HCT116 (cell line): ENCODE measurements around the gene ERG. TPM values are rescaled to one million over a fixed set of nuclear protein-coding genes. Genes with fewer than 3 reads are reported as not detected.

Experiments
- ATAC-seq: fragments of 200-7000 bp; cut with Tn5 transposase; 2 replicates; pipeline ENCODE4 v1.9.1; 2020; ENCODE audit warnings: mild to moderate bottlenecking, moderate library complexity
- BruUV-seq: library from RNA; stranded (reverse); fragments of 400-500 nt; replicated peaks from 2 replicates; lab custom pipeline; 2021; lab: Mats Ljungman, UMichigan
- CTCF ChIA-PET: fragments of 300-600 bp; sonication (Branson Sonifier 250); formaldehyde crosslinking; loops from one replicate; lab custom pipeline; 2021; ENCODE audit warnings: antibody characterized with exemption; lab: Charles Lee
- POLR2A ChIA-PET: fragments of 300-600, 350-600 bp; sonication (Branson Sonifier 250); formaldehyde crosslinking; loops from one replicate; lab custom pipeline; 2021; ENCODE audit warnings: antibody characterized with exemption; lab: Charles Lee
- RAD21 ChIA-PET, 2 experiments: fragments of 300-600 bp; sonication (Branson Sonifier 250); formaldehyde crosslinking; loops; one replicate each; lab custom pipeline; 2023; ENCODE audit warnings: low total read pairs in 2 of 2; ENCODE audit not compliant: uncharacterized antibody in 2 of 2, unreplicated experiment in 2 of 2, low non-redundant PET in 1 of 2; lab: Charles Lee
- DNase-seq: peaks from one replicate; pipeline ENCODE4 v3.0.0-alpha.2; 2010; ENCODE audit warnings: low read depth, low spot score
- H2AFZ ChIP-seq: fragments of 200-600 bp; shearing (Covaris generic), sonication (generic); 2 replicates; pipeline ENCODE4 v1.6.1; 2017; ENCODE audit warnings: low read depth, mixed run types, mixed read lengths, antibody characterized with exemption, low read length; ENCODE audit not compliant: poor library complexity, severe bottlenecking
- H3K27ac ChIP-seq: 2 replicates; pipeline ENCODE4 v1.5.1; 2012; ENCODE audit warnings: low read depth, low read length
- H3K27me3 ChIP-seq: fragments of 200-600 bp; sonication (generic); 2 replicates; pipeline ENCODE4 v1.6.1; 2016; ENCODE audit warnings: mixed run types, low read length, mixed read lengths; ENCODE audit not compliant: insufficient read depth
- H3K36me3 ChIP-seq, 2 experiments: fragments of 200-500 bp in 1 of 2; fragments of 200-600 bp in 1 of 2; sonication (Bioruptor generic) in 1 of 2; sonication (generic) in 1 of 2; 2 replicates each; pipeline versions ENCODE4 v1.5.1 to v1.6.1; 2014 to 2016; ENCODE audit warnings: low read length in 2 of 2, inconsistent platforms in 1 of 2, mixed read lengths in 1 of 2, mixed run types in 1 of 2; ENCODE audit not compliant: insufficient read depth in 2 of 2, control insufficient read depth in 1 of 2
- H3K4me1 ChIP-seq, 2 experiments: fragments of 200-600 bp in 1 of 2; sonication (generic) in 1 of 2; 2 replicates each; pipeline versions ENCODE4 v1.5.1 to v1.6.1; 2012 to 2017; ENCODE audit warnings: low read length in 2 of 2, inconsistent platforms in 1 of 2, mild to moderate bottlenecking in 1 of 2, mixed read lengths in 1 of 2, mixed run types in 1 of 2, moderate library complexity in 1 of 2; ENCODE audit not compliant: insufficient read depth in 2 of 2, control insufficient read depth in 1 of 2
- H3K4me2 ChIP-seq: fragments of 200-600 bp; sonication (generic); 2 replicates; pipeline ENCODE4 v1.6.1; 2017; ENCODE audit warnings: mixed run types, low read length, mixed read lengths
- H3K4me3 ChIP-seq, 2 experiments: fragments of 200-600 bp in 1 of 2; sonication (generic) in 1 of 2; replicated peaks in 1 of 2; 2 replicates each; pipeline ENCODE4 v1.5.1; 2011 to 2016; ENCODE audit warnings: low read length in 2 of 2, control low read depth in 1 of 2, low read depth in 1 of 2, mild to moderate bottlenecking in 1 of 2, mixed read lengths in 1 of 2, mixed run types in 1 of 2
- H3K79me2 ChIP-seq: fragments of 200-600 bp; sonication (generic); 2 replicates; pipeline ENCODE4 v1.6.1; 2017; ENCODE audit warnings: mild to moderate bottlenecking, mixed run types, low read length, moderate library complexity, mixed read lengths; ENCODE audit not compliant: insufficient read depth
- H3K9ac ChIP-seq: fragments of 200-600 bp; sonication (generic); 2 replicates; pipeline ENCODE4 v1.6.1; 2016; ENCODE audit warnings: low read length, mixed read lengths
- H3K9me2 ChIP-seq: fragments of 200-600 bp; sonication (generic), shearing (Covaris generic); 2 replicates; pipeline ENCODE4 v1.6.1; 2017; ENCODE audit warnings: mixed run types, mild to moderate bottlenecking, moderate library complexity; ENCODE audit not compliant: insufficient read depth
- H3K9me3 ChIP-seq, 2 experiments: fragments of 200-500 bp in 1 of 2; fragments of 200-600 bp in 1 of 2; sonication (Bioruptor generic) in 1 of 2; sonication (generic) in 1 of 2; 2 replicates each; pipeline ENCODE4 v1.6.1; 2014 to 2017; ENCODE audit warnings: low read length in 2 of 2, mixed read lengths in 2 of 2, inconsistent platforms in 1 of 2, low read depth in 1 of 2, mild to moderate bottlenecking in 1 of 2, mixed run types in 1 of 2, moderate library complexity in 1 of 2; ENCODE audit not compliant: control insufficient read depth in 1 of 2, insufficient read depth in 1 of 2
- H4K20me1 ChIP-seq: fragments of 200-600 bp; sonication (generic), shearing (Covaris generic); 2 replicates; pipeline ENCODE4 v1.6.1; 2017; ENCODE audit warnings: mixed run types, mild to moderate bottlenecking, moderate library complexity; ENCODE audit not compliant: insufficient read depth
- EGR1 ChIP-seq: IDR thresholded peaks from 2 replicates; pipeline ENCODE4 v1.6.1; 2012; ENCODE audit warnings: low read depth
- EZH2 ChIP-seq: fragments of 200-600 bp; sonication (generic); IDR thresholded peaks from 2 replicates; pipeline ENCODE4 v1.6.1; 2017; ENCODE audit warnings: antibody characterized with exemption, mixed run types
- EZH2phosphoT487 ChIP-seq: fragments of 200-600 bp; IDR thresholded peaks from 2 replicates; pipeline ENCODE4 v1.6.1; 2018; ENCODE audit warnings: antibody characterized with exemption, borderline replicate concordance
- POLR2AphosphoS5 ChIP-seq: IDR thresholded peaks from 2 replicates; pipeline ENCODE4 v1.6.1; 2011; ENCODE audit warnings: mild to moderate bottlenecking, low read depth, low read length, moderate library complexity
- SIN3A ChIP-seq: IDR thresholded peaks from 2 replicates; pipeline ENCODE4 v1.6.1; 2012; ENCODE audit warnings: low read depth
- SP1 ChIP-seq: IDR thresholded peaks from 2 replicates; pipeline ENCODE4 v1.6.1; 2012; ENCODE audit warnings: low read depth
- SRF ChIP-seq: IDR thresholded peaks from 2 replicates; pipeline ENCODE4 v1.6.1; 2012; ENCODE audit warnings: low read depth
- YY1 ChIP-seq: IDR thresholded peaks from 2 replicates; pipeline ENCODE4 v1.6.1; 2011; ENCODE audit warnings: low read length, low read depth, moderate library complexity, mild to moderate bottlenecking; ENCODE audit not compliant: insufficient replicate concordance; ENCODE audit errors: extremely low read depth
- ZFX ChIP-seq: fragments of 450-650 bp; IDR thresholded peaks from 2 replicates; pipeline ENCODE4 v1.6.1; 2017
- ZNF274 ChIP-seq: fragments of 200-500 bp; sonication (Bioruptor generic); IDR thresholded peaks from 2 replicates; pipeline ENCODE4 v1.6.1; 2014; ENCODE audit warnings: mild to moderate bottlenecking, low read depth, low read length, inconsistent platforms
- intact Hi-C: fragments of 100-400 bp; cut with micrococcal nuclease; formaldehyde crosslinking; loops from 2 replicates; pipeline ENCODE4 v1.10.0; 2022
- total RNA-seq: library from RNA; stranded (reverse); gene quantifications from one replicate; pipeline ENCODE4 v1.2.1, GENCODE V29; 2021; ENCODE audit not compliant: unreplicated experiment
- TF ChIP-seq, protein P1 (sequence below): IDR thresholded peaks from 2 replicates; pipeline ENCODE4 v1.6.1; 2012
- TF ChIP-seq, protein P2 (sequence below): IDR thresholded peaks from 2 replicates; pipeline ENCODE4 v1.6.1; 2012
- TF ChIP-seq, protein P3 (sequence below): IDR thresholded peaks from 2 replicates; pipeline ENCODE4 v1.6.1; 2011; ENCODE audit warnings: mild to moderate bottlenecking, low read length, moderate library complexity; ENCODE audit not compliant: insufficient replicate concordance; ENCODE audit errors: extremely low read depth

The ERG gene
- total RNA-seq, 1 experiment from 2014 or later, result 0.17 TPM

DNA sequence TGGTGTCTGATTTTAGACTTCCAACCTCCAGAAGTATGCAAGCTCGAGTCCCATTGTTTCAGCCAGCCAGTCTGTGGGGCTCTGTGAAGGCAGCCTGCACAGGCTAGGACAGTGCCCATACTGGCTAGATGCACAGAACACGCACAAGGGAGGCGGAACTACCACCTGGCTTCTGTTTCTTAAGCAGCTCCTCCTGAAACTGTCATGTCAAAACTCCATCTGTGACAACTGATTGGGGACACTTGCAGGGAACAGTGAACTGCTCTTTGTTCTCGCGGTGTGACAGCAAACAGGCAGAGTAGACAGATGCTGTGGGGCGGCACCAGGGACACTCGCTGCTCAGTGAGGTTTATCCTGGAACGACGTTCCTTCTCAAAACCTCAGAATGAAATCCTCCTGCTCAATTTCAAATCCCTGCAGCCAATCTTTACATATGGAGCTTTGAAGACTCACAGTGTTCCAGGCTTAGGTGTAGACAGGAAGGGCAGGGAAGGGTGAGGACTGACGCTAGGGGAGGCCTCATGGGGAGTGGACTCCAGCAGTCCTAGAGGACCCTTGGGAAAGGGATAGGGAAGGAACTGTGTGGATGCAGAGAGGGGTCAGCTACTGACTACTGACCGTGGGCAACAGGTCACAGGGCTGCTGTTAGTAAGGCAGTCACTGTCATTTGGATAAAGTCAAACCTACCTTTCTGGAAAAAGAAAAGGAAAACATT lies 73.8 kb downstream of the ERG start (continued):
- TF ChIP-seq POLR2AphosphoS5 (no peak), SP1 (no peak), SRF (no peak), YY1 (no peak), EGR1 (no peak)
- TF ChIP-seq, protein P1, sequence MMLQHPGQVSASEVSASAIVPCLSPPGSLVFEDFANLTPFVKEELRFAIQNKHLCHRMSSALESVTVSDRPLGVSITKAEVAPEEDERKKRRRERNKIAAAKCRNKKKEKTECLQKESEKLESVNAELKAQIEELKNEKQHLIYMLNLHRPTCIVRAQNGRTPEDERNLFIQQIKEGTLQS, result no peak
- TF ChIP-seq, all 23 proteins: peak for 0

DNA sequence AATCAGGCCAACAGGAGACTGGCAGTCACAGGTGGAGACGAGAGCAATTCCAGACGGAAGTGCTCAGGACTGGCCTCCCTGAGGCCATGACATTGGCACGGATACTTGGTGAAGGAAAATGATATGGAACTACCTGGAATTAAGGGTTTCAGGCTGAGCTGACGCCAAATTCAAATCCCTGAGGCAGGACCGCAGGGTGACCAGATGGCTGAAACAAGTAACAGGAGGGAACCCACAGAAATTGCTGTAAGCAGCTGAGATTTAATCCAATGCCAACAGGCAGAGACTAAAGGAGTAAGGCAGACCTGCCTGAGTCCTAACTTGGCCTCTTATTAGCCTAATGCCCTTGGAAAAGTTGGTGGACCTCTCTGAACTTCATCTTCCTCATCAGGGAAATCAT lies 76.2 kb downstream of the ERG start:
- DNase-seq, result no peak
- Histone ChIP-seq H3K9me3 (no peaks in the 10 kb centered on the region), H3K4me3 (no peak overlapping the region), H3K36me3 (no peaks in the 10 kb centered on the region), H3K27me3 (peaks cover 9% of the 10 kb centered on the region; the same call in 1 of the 2 replicates), H3K27ac (no peak overlapping the region), H4K20me1 (no peaks in the 10 kb centered on the region), H3K4me1 (no peaks in the 10 kb centered on the region), H3K9ac (no peak overlapping the region), H3K9me2 (no peaks in the 10 kb centered on the region), H2AFZ (no peak overlapping the region), H3K79me2 (no peaks in the 10 kb centered on the region), H3K4me2 (no peak overlapping the region)
- TF ChIP-seq ZNF274, result no peak
- TF ChIP-seq, protein P2, sequence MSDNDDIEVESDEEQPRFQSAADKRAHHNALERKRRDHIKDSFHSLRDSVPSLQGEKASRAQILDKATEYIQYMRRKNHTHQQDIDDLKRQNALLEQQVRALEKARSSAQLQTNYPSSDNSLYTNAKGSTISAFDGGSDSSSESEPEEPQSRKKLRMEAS, result no peak
- no peak for TF ChIP-seq EZH2
- TF ChIP-seq ZFX, result no peak
- TF ChIP-seq SIN3A, result no peak
- TF ChIP-seq, protein P3, sequence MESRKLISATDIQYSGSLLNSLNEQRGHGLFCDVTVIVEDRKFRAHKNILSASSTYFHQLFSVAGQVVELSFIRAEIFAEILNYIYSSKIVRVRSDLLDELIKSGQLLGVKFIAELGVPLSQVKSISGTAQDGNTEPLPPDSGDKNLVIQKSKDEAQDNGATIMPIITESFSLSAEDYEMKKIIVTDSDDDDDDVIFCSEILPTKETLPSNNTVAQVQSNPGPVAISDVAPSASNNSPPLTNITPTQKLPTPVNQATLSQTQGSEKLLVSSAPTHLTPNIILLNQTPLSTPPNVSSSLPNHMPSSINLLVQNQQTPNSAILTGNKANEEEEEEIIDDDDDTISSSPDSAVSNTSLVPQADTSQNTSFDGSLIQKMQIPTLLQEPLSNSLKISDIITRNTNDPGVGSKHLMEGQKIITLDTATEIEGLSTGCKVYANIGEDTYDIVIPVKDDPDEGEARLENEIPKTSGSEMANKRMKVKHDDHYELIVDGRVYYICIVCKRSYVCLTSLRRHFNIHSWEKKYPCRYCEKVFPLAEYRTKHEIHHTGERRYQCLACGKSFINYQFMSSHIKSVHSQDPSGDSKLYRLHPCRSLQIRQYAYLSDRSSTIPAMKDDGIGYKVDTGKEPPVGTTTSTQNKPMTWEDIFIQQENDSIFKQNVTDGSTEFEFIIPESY, result no peak
- TF ChIP-seq EZH2phosphoT487, result no peak
- no peak for TF ChIP-seq YY1
- TF ChIP-seq SP1, result no peak
- TF ChIP-seq EGR1, result no peak
- intact Hi-C loops, result no loop called here
- RAD21 ChIA-PET, result no interaction called here
- CTCF ChIA-PET, result no interaction called here
- ATAC-seq, result no peak
- no TSS peak for BruUV-seq
- POLR2A ChIA-PET, result no interaction called here
